ENCODE results near the gene NME3.
A peak's percentile ranks its signal among the peaks of the same experiment; 100 is the strongest.

Gene NME3

DNA sequence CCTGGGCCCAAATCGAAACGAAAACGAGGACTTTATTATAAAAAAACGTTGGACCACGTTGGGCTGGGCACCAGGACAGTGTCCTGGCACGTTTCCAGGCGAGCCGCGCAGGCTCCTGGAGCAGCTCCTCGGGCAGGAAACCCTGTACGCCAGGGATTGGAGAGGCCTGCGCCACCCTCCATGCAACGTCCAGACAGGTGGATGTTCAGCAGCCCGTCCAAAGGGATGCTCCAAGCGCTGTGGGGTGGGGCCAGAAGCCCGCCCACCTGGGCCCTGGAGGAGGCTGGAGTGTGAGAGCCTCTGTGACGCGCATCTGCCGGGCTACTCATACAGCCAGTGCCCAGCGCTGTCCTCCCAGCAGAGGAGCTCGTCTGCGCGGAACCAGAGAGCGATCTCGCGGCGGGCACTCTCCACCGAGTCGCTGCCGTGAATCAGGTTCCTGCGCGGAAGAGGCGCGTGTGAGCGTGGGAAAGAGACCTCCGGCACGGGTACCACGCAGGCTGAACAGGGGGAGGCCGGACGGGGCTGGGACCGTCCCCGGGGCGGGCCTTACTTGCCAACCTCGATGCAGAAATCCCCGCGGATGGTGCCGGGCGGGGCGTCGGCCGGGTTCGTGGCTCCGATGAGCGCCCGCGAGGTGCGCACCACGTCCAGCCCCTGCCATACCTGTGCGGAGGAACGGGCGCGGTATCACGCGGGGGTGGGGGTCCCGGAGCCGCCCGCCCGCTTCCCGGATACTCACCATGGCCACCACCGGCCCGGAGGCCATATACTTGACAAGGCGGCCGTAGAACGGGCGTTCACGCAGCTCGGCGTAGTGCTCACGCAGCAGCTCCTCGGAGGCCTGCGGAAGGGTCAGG, 785 bp downstream of the NME3 start:
- TF ChIP-seq, protein P1, sequence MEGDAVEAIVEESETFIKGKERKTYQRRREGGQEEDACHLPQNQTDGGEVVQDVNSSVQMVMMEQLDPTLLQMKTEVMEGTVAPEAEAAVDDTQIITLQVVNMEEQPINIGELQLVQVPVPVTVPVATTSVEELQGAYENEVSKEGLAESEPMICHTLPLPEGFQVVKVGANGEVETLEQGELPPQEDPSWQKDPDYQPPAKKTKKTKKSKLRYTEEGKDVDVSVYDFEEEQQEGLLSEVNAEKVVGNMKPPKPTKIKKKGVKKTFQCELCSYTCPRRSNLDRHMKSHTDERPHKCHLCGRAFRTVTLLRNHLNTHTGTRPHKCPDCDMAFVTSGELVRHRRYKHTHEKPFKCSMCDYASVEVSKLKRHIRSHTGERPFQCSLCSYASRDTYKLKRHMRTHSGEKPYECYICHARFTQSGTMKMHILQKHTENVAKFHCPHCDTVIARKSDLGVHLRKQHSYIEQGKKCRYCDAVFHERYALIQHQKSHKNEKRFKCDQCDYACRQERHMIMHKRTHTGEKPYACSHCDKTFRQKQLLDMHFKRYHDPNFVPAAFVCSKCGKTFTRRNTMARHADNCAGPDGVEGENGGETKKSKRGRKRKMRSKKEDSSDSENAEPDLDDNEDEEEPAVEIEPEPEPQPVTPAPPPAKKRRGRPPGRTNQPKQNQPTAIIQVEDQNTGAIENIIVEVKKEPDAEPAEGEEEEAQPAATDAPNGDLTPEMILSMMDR (IDR thresholded peaks at IDR 0.05; ENCODE audit: low read depth, low read length): no peak
- H3K4me3 ChIP-seq (ENCODE audit: low read depth, low read length): peak overlapping the region; percentile 87

DNA sequence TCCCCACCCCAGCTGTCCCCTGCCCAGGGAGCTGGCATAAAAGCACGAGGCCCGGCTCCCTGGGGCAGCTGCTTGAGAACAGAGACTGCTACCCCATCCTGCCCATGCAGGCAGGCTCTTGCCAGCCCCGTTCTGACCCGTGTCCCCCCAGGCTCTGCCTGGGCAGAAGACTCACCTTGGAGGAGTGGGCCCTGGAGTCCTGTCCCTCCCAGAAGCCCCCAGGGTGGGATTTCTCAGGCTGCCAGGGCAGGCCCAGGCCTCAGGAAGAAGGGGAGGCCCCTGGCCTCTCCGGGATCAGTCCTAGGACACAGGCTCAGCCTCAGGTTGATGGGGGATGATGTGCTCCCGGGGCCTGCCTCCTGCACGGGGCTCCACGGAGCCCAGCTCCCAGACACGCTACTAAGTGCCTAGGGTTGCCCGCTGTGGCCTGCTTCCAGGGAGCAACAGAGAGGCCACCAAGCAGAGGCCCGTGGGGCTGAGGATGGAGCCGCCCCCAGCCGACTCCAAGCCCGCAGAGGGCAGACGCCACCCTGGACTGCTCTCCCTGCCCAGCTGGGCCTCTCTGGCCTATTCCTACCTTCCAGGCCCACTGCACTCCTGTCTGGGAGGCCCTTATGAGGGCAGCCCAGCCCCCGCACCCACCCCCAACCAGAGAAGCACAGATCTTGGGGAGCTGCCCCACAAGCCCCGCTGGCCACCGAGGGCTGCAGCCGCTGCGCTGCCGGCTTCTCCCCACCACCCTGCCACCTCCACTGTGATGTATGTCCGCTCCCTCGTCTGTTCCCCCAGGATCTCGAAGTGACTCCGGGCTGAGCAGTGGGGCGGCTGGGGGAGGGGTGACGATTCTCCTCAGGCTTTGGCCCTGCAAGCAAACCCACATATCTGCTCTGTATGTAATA, 1.7 kb downstream of the NME3 start:
- TF ChIP-seq, protein P1 (IDR thresholded peaks at IDR 0.05; ENCODE audit: low read depth, low read length): no peak

DNA sequence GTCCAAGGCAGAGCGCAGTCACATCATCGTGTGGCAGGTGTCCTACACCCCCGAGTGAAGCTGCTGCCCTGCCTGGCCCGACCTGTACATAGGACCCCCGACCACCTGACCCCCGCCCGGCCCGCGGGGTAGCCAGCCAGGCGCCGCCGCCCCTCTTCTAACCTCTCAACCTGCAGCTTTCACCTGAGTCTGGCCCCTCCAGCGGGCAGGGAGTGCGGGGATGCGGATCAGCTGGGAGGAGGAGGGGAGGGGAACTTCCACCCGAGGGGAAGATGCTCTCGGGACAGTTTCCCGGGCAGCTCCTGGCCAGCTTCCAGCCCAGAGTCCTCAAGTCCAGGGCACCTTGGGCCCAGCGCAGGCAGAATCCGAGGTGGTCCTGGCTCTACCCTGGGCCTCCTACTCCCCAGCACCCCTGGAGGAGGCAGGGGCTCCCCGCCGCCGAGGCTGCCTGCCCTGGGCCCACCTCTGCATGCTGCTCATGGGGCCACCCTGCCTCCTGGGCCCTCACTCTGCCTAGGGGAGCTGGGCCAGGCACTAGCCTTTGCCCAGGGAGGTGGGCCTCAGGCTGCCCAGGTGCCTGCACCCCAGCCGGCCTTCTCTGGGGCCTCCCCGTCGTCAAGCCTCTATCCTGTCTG, 2.5 kb downstream of the NME3 start:
- TF ChIP-seq, protein P1 (IDR thresholded peaks at IDR 0.05; ENCODE audit: low read depth, low read length): no peak
- H3K4me3 ChIP-seq (ENCODE audit: low read depth, low read length): no peak overlapping the region

More for the DNA sequence above, 1.7 kb downstream of the NME3 start:
- no peak overlapping the region for H3K4me3 ChIP-seq (ENCODE audit: low read depth, low read length)

DNA sequence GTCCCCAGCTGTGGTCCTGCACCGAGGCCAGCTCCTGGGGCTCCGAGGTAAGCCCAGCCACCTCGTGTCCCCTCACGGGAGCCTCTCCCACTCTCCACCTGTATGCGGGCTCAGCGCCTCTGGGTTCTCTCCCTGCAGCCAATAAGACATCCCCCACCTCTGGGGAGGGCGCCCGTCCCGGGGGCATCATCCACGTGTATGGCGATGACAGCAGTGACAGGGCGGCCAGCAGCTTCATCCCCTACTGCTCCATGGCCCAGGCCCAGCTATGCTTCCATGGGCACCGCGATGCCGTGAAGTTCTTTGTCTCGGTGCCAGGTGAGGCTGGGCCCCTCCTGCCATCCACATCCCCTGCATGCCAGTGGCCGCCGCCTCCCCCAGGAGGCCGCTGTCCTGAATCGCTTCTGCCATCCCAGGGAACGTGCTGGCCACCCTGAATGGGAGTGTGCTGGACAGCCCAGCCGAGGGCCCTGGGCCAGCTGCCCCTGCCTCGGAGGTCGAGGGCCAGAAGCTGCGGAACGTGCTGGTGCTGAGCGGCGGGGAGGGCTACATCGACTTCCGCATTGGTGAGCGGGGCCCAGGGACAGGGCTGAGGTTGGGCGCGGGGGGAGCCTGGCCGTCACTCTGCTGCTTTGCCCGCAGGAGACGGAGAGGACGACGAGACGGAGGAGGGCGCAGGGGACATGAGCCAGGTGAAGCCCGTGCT, 3.1 kb downstream of the NME3 start:
- TF ChIP-seq, protein P1 (IDR thresholded peaks at IDR 0.05; ENCODE audit: low read depth, low read length): no peak
- H3K4me3 ChIP-seq (ENCODE audit: low read depth, low read length): no peak overlapping the region

DNA sequence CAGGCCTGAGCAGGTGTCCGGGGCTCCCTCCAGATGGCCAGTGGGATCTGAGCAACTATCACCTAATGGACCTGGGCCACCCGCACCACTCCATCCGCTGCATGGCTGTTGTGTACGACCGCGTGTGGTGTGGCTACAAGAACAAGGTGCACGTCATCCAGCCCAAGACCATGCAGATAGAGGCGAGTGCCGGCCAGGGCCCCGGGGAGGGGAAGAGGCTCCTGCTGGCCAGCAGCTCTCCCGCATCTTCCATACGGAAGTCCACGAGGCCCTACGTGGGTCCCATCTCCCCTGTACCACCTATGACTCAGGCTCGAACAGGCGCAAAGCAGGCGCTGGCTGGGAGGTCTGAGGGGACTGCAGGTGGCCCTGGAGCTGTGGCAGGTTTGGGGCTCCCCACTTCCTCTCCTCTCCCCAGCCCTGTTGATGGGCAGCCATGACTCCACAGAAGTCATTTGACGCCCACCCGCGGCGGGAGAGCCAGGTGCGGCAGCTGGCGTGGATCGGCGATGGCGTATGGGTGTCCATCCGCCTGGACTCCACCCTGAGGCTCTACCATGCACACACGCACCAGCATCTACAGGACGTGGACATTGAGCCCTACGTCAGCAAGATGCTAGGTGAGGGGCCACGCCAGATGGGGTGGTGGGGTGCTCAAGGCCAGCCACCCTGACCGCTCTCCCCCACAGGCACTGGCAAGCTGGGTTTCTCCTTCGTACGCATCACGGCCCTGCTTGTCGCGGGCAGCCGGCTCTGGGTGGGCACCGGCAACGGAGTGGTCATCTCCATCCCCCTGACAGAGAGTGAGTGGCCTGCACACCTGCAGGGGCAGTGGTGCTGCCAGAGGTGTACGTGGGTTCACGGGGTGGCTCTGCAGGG, 4.0 kb downstream of the NME3 start:
- TF ChIP-seq, protein P1 (IDR thresholded peaks at IDR 0.05; ENCODE audit: low read depth, low read length): no peak

DNA sequence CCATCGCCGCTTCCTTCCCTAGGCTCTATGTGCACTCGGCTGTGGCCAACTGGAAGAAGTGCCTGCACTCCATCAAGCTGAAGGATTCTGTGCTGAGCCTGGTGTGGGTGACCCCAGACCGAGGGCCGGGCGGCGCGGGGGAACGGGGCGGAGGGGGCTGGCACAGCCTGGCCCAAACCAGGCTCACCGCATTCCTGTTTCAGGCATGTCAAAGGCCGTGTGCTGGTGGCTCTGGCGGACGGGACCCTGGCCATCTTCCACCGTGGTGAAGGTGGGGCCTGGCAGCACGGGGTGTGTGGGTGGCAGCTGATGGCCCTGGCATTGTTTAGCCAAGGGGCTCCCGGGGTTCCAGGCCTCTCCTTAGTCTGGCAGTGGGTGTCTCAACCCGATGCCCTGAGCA, 4.6 kb downstream of the NME3 start:
- TF ChIP-seq, protein P1 (IDR thresholded peaks at IDR 0.05; ENCODE audit: low read depth, low read length): no peak

More for the DNA sequence above, 4.0 kb downstream of the NME3 start:
- H3K4me3 ChIP-seq (ENCODE audit: low read depth, low read length): no peak overlapping the region

More for the DNA sequence above, 4.6 kb downstream of the NME3 start:
- no peak overlapping the region for H3K4me3 ChIP-seq (ENCODE audit: low read depth, low read length)

All from WI38 (cell line).